Measurements from ENCODE around the gene JAZF1.
"Not testable (repeated sequence)": the region's sequence is repeated elsewhere in the genome, so short reads cannot be mapped to it uniquely, and the experiment has no call there.

The JAZF1 gene

DNA sequence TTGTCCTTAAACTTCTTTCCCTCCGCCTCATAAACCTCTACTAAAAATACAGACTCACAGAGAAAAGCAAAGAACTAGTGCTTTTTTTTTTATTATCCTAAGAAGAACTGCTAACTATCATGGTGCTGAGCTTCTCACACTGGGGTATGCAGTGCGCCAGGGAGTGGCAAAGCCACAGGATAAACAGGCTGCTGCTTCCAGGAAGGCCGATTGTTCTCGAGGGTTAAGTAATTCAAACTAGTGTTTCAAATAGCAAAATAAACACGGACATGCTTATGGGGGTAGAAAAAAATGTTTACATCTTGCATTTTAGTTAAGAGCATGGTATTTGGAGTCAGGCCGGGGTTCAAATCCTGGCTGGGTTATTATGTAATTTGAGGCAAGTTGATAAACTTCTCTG is 283.6 kb downstream of the JAZF1 start:
- DNase-seq, result no peak

DNA sequence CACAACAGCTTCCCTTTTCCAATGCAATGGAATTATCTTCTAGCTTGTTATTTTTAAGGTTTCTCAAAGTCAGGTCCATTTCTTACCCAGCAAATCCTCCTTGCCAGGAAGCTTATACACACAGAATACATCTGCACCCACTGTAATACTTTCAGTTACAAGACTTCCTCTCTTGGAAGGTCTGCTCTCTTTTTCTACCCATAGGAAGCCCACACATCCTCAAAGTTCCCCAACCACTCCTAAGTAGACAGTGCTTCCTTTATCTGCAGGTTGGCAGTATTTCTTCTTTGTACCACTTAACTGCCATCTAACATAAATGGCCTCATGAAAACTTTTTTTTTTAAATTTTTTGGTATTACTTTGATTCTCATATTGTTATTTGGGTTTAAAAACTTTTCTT is 285.0 kb downstream of the JAZF1 start:
- DNase-seq, result no peak

GRCh38 chr7:27890205-27890849 is 290.3 kb downstream of the JAZF1 start:
- DNase-seq, result no peak

DNA sequence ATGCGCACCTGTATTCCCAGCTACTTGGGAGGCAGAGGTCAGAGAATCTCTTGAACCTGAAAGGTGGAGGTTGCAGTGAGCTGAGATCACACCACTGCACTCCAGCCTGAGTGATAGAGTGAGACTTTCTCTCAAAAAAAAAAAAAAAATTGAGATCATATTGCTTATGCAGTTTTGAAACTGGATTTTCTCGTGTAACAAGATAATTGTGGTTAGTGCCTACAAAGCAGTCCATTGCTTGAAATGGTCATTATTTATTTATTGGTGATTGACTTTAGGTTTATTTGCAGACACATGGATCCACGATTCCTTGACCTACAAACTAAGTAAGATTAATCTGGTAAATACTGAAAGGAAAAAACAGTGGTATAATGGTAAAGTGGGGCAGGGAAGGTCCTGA is 290.8 kb downstream of the JAZF1 start:
- DNase-seq, result no peak

- no peak for DNase-seq
Observed at GRCh38 chr7:27888736-27889135, 291.9 kb downstream of the JAZF1 start.

DNA sequence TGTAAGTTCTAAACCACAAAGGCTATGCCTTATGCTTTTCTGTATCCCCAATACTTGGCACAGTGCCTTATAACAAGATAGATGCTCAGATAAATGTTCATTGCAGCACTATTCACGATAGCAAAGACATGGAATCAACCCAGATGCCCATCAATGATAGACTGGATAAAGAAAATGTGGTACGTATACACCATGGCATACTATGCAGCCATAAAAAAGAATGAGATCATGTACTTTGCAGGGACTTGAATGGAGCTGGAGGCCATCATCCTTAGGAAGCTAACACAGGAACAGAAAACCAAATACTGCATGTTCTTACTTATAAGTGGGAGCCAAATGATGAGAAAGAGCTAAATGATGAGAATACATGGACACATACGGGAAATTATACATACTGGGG is 293.9 kb downstream of the JAZF1 start:
- DNase-seq, result not testable (repeated sequence)

DNA sequence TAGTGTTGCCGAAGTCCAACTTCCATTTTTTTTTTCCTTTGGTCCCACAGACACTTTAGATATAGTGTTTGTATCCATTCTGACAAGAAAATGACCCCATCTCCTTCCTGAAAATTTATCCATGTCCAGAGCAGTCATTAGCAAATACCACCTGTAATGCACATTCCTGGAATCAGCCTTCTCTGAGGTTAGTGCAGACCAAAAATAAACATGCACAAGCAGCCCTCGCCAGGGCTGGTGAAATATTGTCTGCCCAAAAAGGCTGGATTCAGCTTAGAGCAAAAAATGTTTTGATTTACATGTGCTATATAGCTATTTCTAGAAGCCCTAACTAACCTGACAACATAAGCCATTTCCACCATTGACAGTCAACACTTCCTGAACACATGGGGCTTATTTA is 294.9 kb downstream of the JAZF1 start:
- DNase-seq, result no peak

- no peak for DNase-seq
Observed at GRCh38 chr7:27883696-27884095, 296.9 kb downstream of the JAZF1 start.

GRCh38 chr7:27876756-27877155 is 303.8 kb downstream of the JAZF1 start:
- no peak for DNase-seq

DNA sequence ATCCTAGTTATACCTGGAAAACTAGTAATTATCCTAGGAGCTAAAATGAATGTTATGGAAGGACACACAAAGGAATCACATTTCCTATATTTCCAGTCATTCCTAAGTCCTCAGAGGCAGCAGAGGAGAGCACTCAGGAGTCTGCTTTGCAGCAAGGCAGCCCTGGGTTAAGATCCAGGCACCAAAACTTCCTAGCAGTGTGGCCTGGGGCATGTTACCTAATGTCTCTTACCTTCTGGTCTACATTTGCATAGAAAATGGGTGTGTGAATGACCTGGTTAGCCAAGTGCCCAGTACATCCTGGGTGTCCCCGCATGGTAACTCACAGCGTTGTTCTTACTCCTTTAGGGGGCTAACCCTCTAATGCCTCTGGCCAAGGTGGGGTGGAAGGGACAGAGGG is 304.8 kb downstream of the JAZF1 start:
- no peak for DNase-seq

- DNase-seq, result no peak
Observed at GRCh38 chr7:27875061-27875460, 305.5 kb downstream of the JAZF1 start.

GRCh38 chr7:27873981-27874957 is 306.3 kb downstream of the JAZF1 start:
- no peak for DNase-seq

DNA sequence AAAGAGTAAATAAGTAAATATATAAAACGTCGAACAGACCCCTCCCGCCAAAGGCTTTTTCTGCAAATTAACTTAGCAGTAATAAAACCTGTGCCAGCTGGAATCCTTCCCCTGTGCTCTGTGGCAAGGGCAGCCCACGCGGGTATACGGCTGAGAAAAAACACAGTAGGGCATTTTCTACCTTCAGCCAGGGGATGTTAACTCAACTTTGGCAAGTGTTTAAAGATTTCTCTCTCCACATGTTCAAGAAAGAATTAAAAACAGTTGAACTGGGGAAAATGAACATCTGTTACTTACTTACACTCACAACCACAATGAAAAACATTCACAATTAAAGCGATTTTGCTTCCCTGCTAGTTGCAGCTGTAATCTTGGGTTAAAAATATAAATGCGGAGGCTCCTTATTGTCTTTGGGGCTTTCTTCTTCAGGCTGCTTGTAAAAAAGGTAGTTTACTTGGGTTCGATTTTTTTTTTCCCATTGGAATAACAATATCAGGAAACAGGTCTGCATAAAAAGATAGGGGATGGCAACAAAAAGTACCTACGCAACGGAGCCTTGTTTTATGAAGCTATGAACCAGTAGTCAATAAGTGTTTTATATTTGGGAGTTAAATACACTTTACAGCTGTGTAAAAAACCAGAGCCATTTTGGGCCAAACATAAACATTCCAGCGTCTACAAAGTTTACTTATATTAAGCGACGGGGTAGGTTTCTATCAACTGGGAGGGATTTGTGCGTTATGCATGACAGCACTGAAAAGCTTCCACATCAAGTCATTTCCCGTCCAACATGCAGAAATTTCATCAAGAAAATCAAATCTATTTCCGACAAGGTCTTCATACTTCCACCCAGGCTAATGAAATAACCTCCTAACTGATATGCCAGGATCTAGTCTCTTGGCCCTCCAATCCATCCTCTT is 308.0 kb downstream of the JAZF1 start:
- no peak for DNase-seq

GRCh38 chr7:27871866-27872265 is 308.7 kb downstream of the JAZF1 start:
- DNase-seq, result no peak

DNA sequence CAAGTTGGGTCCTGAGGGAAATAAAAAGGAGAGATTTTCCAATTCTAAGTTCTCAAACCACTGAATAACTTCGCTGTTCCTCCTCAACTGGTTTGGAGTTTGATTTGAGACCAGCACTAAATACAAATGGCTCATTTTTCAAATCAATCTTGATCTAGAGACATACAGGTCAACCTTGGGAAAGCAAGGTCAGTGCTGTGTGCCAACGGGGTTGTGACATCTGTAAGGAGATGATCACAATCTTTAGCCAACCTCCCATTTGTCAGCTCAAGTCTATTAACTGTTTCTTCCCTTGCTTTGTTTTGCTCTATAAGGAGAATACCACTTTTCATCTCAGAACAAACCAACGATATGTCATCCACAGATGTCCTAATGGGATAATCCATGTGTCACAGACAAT is 309.5 kb downstream of the JAZF1 start:
- DNase-seq, result no peak

DNA sequence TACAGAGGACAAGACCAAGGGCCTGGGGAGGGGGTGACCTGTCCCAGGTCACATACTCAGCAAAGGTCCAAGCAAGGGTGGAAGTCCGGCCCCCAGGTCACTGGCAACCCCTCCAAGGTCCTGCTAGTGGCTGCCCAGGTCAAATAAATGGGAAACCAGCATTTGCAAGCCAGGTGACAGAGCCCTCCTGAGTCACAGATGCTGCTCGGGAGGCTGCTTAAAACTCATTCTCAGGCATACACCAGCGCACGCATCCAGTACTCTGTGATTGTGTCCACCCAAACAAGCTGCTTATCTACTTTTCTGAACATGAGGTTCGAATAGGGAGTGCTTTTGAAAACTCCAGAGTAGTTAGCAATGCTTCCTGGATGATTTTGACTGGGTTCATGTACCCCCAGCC is 310.0 kb downstream of the JAZF1 start:
- no peak for DNase-seq

- DNase-seq, result no peak
Observed at GRCh38 chr7:27869056-27869455, 311.5 kb downstream of the JAZF1 start.

DNA sequence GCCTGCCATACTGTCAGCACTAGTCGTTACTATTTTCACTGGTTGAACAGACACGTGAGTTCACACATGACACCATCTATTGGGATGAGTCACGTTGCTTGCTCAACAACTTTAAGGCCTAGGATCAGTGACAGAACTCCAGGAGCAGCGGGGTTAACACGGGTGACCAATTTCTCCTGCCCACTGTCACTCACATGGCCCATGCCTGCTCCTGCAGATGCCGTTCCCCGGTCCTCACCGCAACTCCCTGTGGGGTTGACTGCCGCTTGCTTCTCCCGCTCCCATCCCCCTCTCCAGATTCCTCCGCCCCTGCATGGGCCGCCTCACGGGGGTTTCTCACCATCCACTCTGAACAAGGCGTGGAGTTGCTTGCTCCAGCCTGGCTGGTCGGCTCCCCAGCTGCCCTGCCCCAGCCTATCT is 312.5 kb downstream of the JAZF1 start:
- DNase-seq, result no peak

DNA sequence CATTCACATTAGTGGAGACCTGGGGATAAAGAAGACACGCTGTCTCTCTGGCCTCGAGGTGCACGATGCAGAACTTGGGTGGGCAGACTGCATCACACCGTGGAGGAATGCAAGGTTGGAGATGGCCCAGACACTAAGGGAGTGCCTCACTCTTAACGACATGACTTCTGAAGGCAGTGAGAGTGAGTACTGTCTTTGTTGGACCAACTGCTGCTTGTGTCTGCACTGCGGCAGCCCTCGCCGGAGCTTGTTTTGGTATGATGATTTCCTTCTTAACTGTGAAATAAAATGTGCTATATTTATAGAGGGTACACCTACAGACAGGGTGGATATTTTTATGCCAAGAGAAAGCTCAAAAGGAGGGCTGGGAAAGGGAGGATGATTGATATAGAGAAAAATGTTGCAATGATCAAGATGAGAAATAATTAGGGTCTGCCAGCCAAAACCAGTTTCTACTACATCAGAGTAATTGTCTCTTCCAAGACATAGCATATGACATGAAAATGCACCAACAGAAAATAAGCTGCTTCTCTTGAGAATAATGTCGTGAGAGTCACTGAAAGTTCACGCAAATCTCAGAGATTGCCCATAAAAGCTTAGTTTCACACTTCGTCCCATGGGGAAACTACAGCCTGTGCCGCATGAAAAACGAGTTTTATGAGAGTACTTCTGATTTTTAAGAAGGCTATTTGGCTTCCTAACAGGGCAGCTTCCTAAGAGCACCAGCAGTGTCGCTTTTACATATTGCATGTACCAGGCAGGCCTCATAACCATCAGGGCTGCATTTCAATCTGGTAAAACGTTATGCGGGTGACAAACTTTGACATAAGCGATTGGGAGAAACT is 313.5 kb downstream of the JAZF1 start:
- no peak for DNase-seq

GRCh38 chr7:27866256-27866655 is 314.3 kb downstream of the JAZF1 start:
- no peak for DNase-seq

GRCh38 chr7:27863880-27864279 is 316.7 kb downstream of the JAZF1 start:
- DNase-seq, result no peak

- DNase-seq, result no peak
Observed at GRCh38 chr7:27861747-27862146, 318.8 kb downstream of the JAZF1 start.
